GM12892 (cell line): Measurements from ENCODE around the gene KCNJ6.

Experiments used
- POLR2A ChIP-seq: IDR thresholded peaks from 2 replicates; pipeline ENCODE4 v1.6.1; 2011; ENCODE audit warnings: low read depth, low read length, control low read depth
- POLR2AphosphoS5 ChIP-seq: IDR thresholded peaks from 2 replicates; pipeline ENCODE4 v1.6.1; 2011; ENCODE audit warnings: low read depth, low read length, control low read depth

- TF ChIP-seq POLR2AphosphoS5 = no peak
- no peak for TF ChIP-seq POLR2A
Measured at GRCh38 chr21:37905291-37905690, 11.0 kb downstream of the KCNJ6 start.
